Natural killer cell treated with Interleukin-12 subunit alpha and Interleukin-12 subunit beta and Interleukin-15 and Interleukin-18, amount 100 ng/mL, for 72 hours (primary cell): Measurements from ENCODE around the gene CAMK1D. TPM values are rescaled to one million over a fixed set of nuclear protein-coding genes. Genes with fewer than 3 reads are reported as not detected.

Experiments used
- ATAC-seq, 2 donors: fragments of 150-1000 bp; cut with Tn5 transposase in 1 of 2; sonication (Bioruptor Pico), chemical (Tn5 transposase) in 1 of 2; 2 replicates each; pipeline ENCODE4 v1.10.0; 2021
- DNase-seq: peaks from one replicate; pipeline ENCODE4 v3.0.0; 2022; ENCODE audit warnings: low spot score
- H3K27ac Mint-ChIP-seq, 2 donors: 1 replicate in 1 of 2; 2 replicates in 1 of 2; pipeline ENCODE4 v1.8.0; 2022; ENCODE audit warnings: mixed read lengths in 2 of 2, mild to moderate bottlenecking in 1 of 2, moderate library complexity in 1 of 2
- H3K27me3 Mint-ChIP-seq, 2 donors: 1 replicate in 1 of 2; 2 replicates in 1 of 2; pipeline ENCODE4 v1.8.0; 2022; ENCODE audit warnings: mixed read lengths in 2 of 2
- H3K36me3 Mint-ChIP-seq: one replicate; pipeline ENCODE4 v1.8.0; 2022; ENCODE audit warnings: mixed read lengths
- H3K4me1 Mint-ChIP-seq, 2 donors: 1 replicate in 1 of 2; 2 replicates in 1 of 2; pipeline ENCODE4 v1.8.0; 2022; ENCODE audit warnings: low read depth in 2 of 2, mixed read lengths in 2 of 2, mild to moderate bottlenecking in 1 of 2
- H3K4me3 Mint-ChIP-seq: one replicate; pipeline ENCODE4 v1.8.0; 2022; ENCODE audit warnings: mixed read lengths
- H3K9me3 Mint-ChIP-seq: 2 replicates; pipeline ENCODE4 v1.8.0; 2022; ENCODE audit warnings: mixed read lengths
- total RNA-seq, 2 donors: library from RNA; stranded (reverse); gene quantifications; one replicate each; pipeline ENCODE4 v1.2.3, GENCODE V29; 2022

CAMK1D gene
- total RNA-seq, 2 donors from 2014 or later, result 16.3 to 36.9 TPM

DNA sequence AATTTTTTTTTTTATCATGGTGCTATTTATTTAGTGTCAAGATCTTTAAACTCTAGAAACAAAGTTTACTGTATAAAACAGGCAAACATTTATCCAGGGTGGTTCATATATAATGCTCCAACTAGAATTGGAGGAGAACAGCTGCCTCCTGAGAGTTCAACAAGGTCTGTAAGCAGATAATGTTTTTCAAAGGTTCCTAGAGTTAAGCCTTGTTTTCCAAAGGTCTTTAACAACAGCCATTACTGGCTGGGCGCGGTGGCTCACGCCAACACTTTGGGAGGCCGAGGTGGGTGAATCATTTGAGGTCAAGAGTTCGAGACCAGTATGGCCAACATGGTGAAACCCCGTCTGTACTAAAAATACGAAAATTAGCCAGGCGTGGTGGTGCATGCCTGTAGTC is 335.4 kb downstream of the CAMK1D start:
- ATAC-seq, result no peak
- H3K27me3 Mint-ChIP-seq, result no peaks in the 10 kb centered on the region
- no peaks in the 10 kb centered on the region for H3K36me3 Mint-ChIP-seq
- DNase-seq, result no peak
- no peak overlapping the region for H3K4me3 Mint-ChIP-seq
- no peak overlapping the region for H3K27ac Mint-ChIP-seq
- H3K9me3 Mint-ChIP-seq, result no peaks in the 10 kb centered on the region
- H3K4me1 Mint-ChIP-seq, result peaks cover 0 to 9% of the 10 kb centered on the region in 2 donors

DNA sequence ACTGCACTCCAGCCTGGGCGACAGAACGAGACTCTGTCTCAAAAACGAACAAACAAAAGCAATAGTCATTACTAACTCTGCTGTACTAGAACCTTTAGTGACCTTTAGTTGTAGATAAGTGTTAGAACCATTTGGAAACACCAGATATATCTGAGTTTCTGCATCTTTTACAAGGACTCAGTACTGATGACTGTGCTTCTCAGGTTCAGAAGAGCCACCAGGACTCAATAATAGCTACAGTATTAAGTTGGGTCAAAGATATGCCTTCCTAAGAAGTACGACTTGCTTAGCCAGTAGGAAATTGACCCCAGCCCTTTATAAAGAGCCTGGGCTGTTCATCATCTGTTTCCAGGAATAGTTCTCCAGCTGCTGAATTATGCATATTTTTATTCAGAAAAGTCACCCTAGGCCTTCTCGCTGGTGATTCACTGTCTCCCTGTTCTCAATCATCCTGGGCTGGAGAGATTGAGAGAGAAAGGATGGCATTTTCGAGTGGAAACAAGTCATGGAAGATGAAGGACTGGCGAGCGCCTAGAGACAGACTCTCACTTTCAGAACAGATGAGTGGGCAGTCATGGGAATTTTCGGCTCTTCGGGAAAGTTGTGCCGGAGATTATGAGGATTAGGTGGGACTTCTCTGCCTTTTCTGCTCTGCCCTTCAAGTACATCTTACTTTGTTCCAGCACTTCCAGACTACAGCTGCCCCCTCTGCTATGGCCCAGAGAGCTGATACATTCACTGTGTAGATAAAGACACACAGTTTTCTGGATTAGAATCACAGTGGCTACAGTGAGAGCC is 336.1 kb downstream of the CAMK1D start:
- no peak overlapping the region for H3K4me3 Mint-ChIP-seq
- no peak for DNase-seq
- peaks cover 5 to 16% of the 10 kb centered on the region in 2 donors for H3K4me1 Mint-ChIP-seq
- no peaks in the 10 kb centered on the region for H3K27me3 Mint-ChIP-seq
- no peak overlapping the region for H3K27ac Mint-ChIP-seq
- ATAC-seq, result no peak
- H3K36me3 Mint-ChIP-seq, result no peaks in the 10 kb centered on the region
- H3K9me3 Mint-ChIP-seq, result no peaks in the 10 kb centered on the region

GRCh38 chr10:12687996-12688395 is 338.6 kb downstream of the CAMK1D start:
- H3K36me3 Mint-ChIP-seq, result no peaks in the 10 kb centered on the region
- no peak overlapping the region for H3K4me3 Mint-ChIP-seq
- H3K4me1 Mint-ChIP-seq, result peaks cover 11 to 19% of the 10 kb centered on the region in 2 donors
- no peaks in the 10 kb centered on the region for H3K9me3 Mint-ChIP-seq
- no peak for DNase-seq
- H3K27ac Mint-ChIP-seq, result peak overlapping the region in 1 of 2 donors; percentile 3
- H3K27me3 Mint-ChIP-seq, result no peaks in the 10 kb centered on the region
- ATAC-seq, result no peak

GRCh38 chr10:12689893-12690292 is 340.5 kb downstream of the CAMK1D start:
- H3K27me3 Mint-ChIP-seq, result no peaks in the 10 kb centered on the region
- H3K4me3 Mint-ChIP-seq, result no peak overlapping the region
- DNase-seq (no peak), ATAC-seq (no peak)
- H3K27ac Mint-ChIP-seq, result peak overlapping the region in 1 of 2 donors; percentile 78
- H3K4me1 Mint-ChIP-seq, result peaks cover 11 to 16% of the 10 kb centered on the region in 2 donors
- no peaks in the 10 kb centered on the region for H3K9me3 Mint-ChIP-seq
- no peaks in the 10 kb centered on the region for H3K36me3 Mint-ChIP-seq

DNA sequence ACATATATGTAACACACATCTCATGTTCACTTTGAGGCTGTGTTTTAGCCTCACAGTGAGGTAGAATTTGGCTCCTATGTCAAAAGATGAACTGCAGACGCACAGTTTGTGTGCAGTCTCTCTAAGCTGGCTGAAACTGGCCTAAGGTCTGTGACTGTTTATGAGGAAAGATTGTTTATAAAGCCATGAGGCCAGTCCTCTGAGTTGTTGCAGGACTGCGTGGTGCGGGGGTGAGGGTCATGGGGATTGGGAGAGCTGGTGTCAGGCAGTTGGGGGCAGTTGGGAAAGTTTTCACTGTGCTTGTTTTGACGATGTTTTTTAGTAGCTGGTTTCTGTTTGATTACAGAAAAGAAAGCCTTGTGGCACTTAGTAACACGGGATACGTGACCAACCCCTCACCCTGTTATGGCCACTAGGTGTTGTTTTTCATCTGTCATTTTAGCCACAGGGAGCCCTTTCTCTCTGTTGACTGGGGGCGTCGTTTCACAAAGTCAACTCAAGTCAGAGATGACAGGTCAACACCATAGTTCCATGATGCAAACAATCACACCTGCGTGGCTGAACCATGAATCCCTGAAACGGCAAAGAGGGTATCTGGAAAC is 341.3 kb downstream of the CAMK1D start:
- ATAC-seq (no peak), DNase-seq (no peak)
- H3K27me3 Mint-ChIP-seq, result no peaks in the 10 kb centered on the region
- H3K4me3 Mint-ChIP-seq, result no peak overlapping the region
- H3K4me1 Mint-ChIP-seq, result peaks cover 11 to 16% of the 10 kb centered on the region in 2 donors
- no peaks in the 10 kb centered on the region for H3K36me3 Mint-ChIP-seq
- H3K27ac Mint-ChIP-seq, result peak overlapping the region in 1 of 2 donors; percentile 78
- H3K9me3 Mint-ChIP-seq, result no peaks in the 10 kb centered on the region

DNA sequence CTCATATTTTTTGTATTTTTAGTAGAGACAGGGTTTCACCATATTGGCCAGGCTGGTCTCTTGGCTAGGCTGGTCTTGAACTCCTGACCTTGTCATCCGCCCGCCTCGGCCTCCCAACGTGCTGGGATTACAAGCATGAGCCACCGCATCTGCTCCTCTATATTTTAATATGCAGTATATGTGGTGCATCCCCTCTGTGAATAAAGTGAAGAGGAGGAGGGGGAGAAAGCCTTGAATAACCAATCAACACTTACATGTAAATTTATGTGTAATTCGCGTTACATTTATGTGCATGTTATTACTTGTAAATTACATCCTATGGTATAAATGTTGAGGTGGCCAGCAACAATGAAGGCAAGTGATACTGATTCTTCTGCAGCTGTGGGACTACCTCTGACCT is 342.2 kb downstream of the CAMK1D start:
- no peak overlapping the region for H3K4me3 Mint-ChIP-seq
- ATAC-seq (no peak), DNase-seq (no peak)
- no peaks in the 10 kb centered on the region for H3K27me3 Mint-ChIP-seq
- H3K27ac Mint-ChIP-seq, result peak overlapping the region in 1 of 2 donors; percentile 18
- H3K9me3 Mint-ChIP-seq, result no peaks in the 10 kb centered on the region
- H3K4me1 Mint-ChIP-seq, result peaks cover 11 to 16% of the 10 kb centered on the region in 2 donors
- no peaks in the 10 kb centered on the region for H3K36me3 Mint-ChIP-seq

DNA sequence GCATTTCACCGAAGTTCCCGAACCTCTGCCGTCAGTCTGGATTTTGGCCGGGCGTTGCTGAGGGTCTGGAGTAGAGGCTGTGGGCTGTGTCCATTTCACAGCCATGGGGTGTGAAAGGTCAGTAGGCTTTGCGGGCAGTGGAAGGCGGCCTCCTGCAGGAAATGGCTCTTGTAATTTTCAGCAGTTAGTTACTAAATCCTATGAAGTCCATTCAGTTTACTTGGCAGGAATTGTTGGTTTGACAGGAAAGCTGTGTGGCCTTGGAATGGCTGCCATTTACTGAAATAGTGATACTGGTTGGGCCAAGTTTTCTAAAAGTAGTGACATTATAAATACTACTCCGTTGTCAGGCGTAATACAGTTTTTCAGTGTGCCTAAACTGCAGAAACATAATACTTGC is 348.4 kb downstream of the CAMK1D start:
- Mint-ChIP-seq H3K27ac (no peak overlapping the region), H3K36me3 (no peaks in the 10 kb centered on the region), H3K9me3 (no peaks in the 10 kb centered on the region), H3K4me1 (peaks cover 25 to 36% of the 10 kb centered on the region in 2 donors), H3K4me3 (no peak overlapping the region), H3K27me3 (no peaks in the 10 kb centered on the region)
- no peak for ATAC-seq
- no peak for DNase-seq

- ATAC-seq, result peak; percentile 77 to 90
- Mint-ChIP-seq H3K27ac (peak overlapping the region; percentile 83 to 88), H3K4me1 (peaks cover 28 to 40% of the 10 kb centered on the region in 2 donors), H3K36me3 (no peaks in the 10 kb centered on the region), H3K4me3 (peak overlapping the region; percentile 72), H3K9me3 (no peaks in the 10 kb centered on the region), H3K27me3 (no peaks in the 10 kb centered on the region)
- DNase-seq, result peak; percentile 74
These were observed 349.9 kb downstream of the CAMK1D start for GRCh38 chr10:12699258-12699700.

GRCh38 chr10:12699781-12700556 is 350.6 kb downstream of the CAMK1D start:
- peaks cover 34 to 40% of the 10 kb centered on the region in 2 donors for H3K4me1 Mint-ChIP-seq
- H3K27me3 Mint-ChIP-seq, result no peaks in the 10 kb centered on the region
- ATAC-seq, result peak in 1 of 2 donors; percentile 2
- DNase-seq, result no peak
- no peaks in the 10 kb centered on the region for H3K36me3 Mint-ChIP-seq
- peak overlapping the region; percentile 83 to 88 for H3K27ac Mint-ChIP-seq
- H3K4me3 Mint-ChIP-seq, result peak overlapping the region; percentile 72
- no peaks in the 10 kb centered on the region for H3K9me3 Mint-ChIP-seq

GRCh38 chr10:12700557-12700874 is 351.2 kb downstream of the CAMK1D start:
- H3K4me1 Mint-ChIP-seq, result peaks cover 35 to 40% of the 10 kb centered on the region in 2 donors

DNA sequence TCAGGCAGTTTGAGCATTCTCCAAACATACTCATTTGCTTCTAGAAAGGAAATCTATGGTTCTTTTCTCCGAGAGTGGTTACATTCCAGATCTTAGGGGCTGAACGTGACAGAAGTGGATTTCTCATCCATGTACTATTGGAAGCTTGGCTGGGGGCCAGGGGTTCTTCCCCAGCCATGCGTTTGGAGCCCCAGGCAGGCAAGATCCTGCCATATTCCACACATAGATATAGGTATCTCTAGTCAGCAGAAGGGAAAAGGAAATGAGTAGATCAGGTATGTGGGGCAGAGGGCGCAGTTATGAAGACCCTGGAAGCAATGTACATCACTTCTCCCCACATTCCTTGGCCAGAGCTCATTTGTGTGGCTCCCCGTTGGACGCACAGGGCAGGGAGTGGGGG is 352.3 kb downstream of the CAMK1D start:
- Mint-ChIP-seq H3K27me3 (no peaks in the 10 kb centered on the region), H3K27ac (peak overlapping the region; percentile 28 to 88), H3K4me3 (peak overlapping the region; percentile 4), H3K36me3 (no peaks in the 10 kb centered on the region), H3K4me1 (peaks cover 42 to 44% of the 10 kb centered on the region in 2 donors), H3K9me3 (no peaks in the 10 kb centered on the region)
- DNase-seq (no peak), ATAC-seq (no peak)

More at GRCh38 chr10:12700557-12700874, 351.2 kb downstream of the CAMK1D start:
- DNase-seq (no peak), ATAC-seq (no peak)
- Mint-ChIP-seq H3K9me3 (no peaks in the 10 kb centered on the region), H3K27ac (peak overlapping the region; percentile 83 to 88), H3K4me3 (peak overlapping the region; percentile 22), H3K27me3 (no peaks in the 10 kb centered on the region), H3K36me3 (no peaks in the 10 kb centered on the region)

GRCh38 chr10:12702215-12702770 is 352.9 kb downstream of the CAMK1D start:
- ATAC-seq, result no peak
- Mint-ChIP-seq H3K9me3 (no peaks in the 10 kb centered on the region), H3K36me3 (no peaks in the 10 kb centered on the region), H3K4me3 (no peak overlapping the region), H3K4me1 (peaks cover 47 to 48% of the 10 kb centered on the region in 2 donors), H3K27ac (peak overlapping the region in 1 of 2 donors; percentile 88), H3K27me3 (no peaks in the 10 kb centered on the region)
- no peak for DNase-seq

DNA sequence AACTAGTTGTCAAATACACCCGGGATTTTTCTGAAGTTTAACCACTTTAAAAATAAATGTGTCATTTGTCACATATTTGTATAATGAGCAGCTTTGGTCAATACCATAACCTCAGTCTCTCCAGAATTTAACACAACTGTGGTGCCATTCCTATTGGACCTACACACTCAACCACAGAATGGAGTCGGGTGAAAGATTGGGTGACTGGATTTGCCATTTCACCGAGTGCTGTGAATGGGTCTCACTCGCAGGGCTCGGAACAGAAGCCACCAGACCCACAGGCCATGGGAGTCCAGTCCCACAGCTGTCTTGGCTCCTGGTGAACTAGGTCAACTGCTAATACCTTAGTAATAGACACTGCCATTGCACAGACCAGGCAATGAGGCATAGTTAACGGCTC is 353.8 kb downstream of the CAMK1D start:
- Mint-ChIP-seq H3K36me3 (no peaks in the 10 kb centered on the region), H3K4me3 (no peak overlapping the region), H3K27ac (peak overlapping the region in 1 of 2 donors; percentile 59), H3K4me1 (peaks cover 44 to 52% of the 10 kb centered on the region in 2 donors), H3K9me3 (no peaks in the 10 kb centered on the region), H3K27me3 (no peaks in the 10 kb centered on the region)
- DNase-seq (no peak), ATAC-seq (no peak)
